ENCODE results near the gene SGCD. TPM values are rescaled to one million over a fixed set of nuclear protein-coding genes. Genes with fewer than 3 reads are reported as not detected.

SGCD gene
- total and polyA plus RNA-seq, 4 donors, result 0.79 to 20.9 (median 6.0) TPM

DNA sequence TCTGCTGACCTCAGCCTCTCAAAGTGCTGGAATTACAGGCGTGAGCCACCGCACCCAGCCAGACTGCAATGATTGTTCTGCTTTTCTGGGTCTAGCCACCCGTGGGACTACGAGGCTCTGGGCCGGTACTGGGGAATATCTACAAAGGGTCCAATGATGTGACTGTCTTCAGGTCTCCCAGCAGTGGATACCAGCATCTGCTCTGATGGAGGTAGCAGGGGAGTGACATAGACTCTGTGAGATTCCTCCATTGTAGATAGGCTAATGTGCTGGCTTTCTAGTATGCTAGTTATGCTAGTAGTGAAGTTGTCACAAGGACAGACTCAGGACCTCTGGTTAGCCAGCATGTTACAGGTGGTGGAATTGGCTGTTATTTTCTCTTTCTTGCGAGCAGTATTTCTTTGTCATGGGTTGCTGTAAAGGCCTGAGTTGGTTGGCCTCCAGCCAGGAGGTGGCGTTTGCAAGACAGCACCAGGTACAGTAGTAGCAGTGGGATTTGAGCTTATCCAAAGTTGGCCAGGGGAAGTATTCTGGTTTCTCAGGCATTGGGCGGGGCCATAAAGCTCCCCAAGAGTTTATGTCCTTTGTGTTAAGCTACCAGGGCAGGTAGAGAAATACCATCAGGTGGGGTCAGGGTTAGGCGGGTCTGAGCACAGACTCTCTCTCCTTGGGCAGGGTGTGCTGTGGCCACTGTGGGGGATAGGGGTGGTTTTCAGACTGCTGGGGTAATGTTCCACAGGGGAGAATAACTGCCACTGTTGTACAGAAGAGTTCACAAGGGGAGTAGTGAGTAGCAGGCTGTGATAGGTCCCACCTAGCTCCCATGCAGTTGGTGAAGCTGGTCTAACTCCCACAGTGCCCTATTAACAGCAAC lies 105.2 kb downstream of the SGCD start:
- ATAC-seq (ENCODE audit: insufficient read depth, low FRiP score) (no peak), DNase-seq (no peak)
- no peak overlapping the region for H3K4me3 ChIP-seq
- TF ChIP-seq, protein P1, sequence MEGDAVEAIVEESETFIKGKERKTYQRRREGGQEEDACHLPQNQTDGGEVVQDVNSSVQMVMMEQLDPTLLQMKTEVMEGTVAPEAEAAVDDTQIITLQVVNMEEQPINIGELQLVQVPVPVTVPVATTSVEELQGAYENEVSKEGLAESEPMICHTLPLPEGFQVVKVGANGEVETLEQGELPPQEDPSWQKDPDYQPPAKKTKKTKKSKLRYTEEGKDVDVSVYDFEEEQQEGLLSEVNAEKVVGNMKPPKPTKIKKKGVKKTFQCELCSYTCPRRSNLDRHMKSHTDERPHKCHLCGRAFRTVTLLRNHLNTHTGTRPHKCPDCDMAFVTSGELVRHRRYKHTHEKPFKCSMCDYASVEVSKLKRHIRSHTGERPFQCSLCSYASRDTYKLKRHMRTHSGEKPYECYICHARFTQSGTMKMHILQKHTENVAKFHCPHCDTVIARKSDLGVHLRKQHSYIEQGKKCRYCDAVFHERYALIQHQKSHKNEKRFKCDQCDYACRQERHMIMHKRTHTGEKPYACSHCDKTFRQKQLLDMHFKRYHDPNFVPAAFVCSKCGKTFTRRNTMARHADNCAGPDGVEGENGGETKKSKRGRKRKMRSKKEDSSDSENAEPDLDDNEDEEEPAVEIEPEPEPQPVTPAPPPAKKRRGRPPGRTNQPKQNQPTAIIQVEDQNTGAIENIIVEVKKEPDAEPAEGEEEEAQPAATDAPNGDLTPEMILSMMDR (IDR thresholded peaks at IDR 0.05; ENCODE audit: control extremely low read depth, extremely low read depth), result no peak
- H3K27me3 ChIP-seq (ENCODE audit: control insufficient read depth in 3 of 3, insufficient read depth in 3 of 3, low read length in 2 of 3), result no peaks in the 10 kb centered on the region
- WGBS, 2 donors, result 90 to 94% methylated on average over 9 of the region's 9 CpGs
- no peaks in the 10 kb centered on the region for H3K36me3 ChIP-seq (ENCODE audit: control insufficient read depth in 4 of 4, insufficient read depth in 4 of 4, low read length in 4 of 4)
- H3K9me3 ChIP-seq (ENCODE audit: control insufficient read depth in 4 of 4, insufficient read depth in 3 of 4, low read length in 3 of 4), result peaks cover 0 to 2% (median 0%) of the 10 kb centered on the region in 4 donors
- H3K4me1 ChIP-seq (ENCODE audit: control insufficient read depth in 5 of 5, insufficient read depth in 5 of 5, low read length in 5 of 5), result no peaks in the 10 kb centered on the region
- no peak overlapping the region for H3K27ac ChIP-seq (ENCODE audit: low read depth in 1 of 2, low read length in 1 of 2)
- H3K9ac ChIP-seq (ENCODE audit: insufficient read depth in 1 of 2, low read length in 2 of 2), result no peak overlapping the region

DNA sequence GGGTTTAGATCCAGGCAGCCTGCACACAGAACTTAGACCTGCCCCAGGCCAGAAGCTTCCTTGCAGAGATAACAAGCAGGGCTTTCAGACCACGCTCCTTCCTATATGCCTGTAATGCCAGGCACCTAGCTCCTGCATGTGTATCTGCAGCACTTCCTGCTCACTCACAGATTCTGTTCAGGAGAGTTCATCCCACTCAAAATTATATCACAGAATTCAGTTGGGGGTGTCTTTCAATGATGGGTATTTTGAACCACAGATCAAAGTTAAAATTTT lies 105.8 kb downstream of the SGCD start:
- no peaks in the 10 kb centered on the region for H3K27me3 ChIP-seq (ENCODE audit: control insufficient read depth in 3 of 3, insufficient read depth in 3 of 3, low read length in 2 of 3)
- TF ChIP-seq, protein P1 (IDR thresholded peaks at IDR 0.05; ENCODE audit: control extremely low read depth, extremely low read depth), result no peak
- H3K27ac ChIP-seq (ENCODE audit: low read depth in 1 of 2, low read length in 1 of 2), result no peak overlapping the region
- H3K36me3 ChIP-seq (ENCODE audit: control insufficient read depth in 4 of 4, insufficient read depth in 4 of 4, low read length in 4 of 4), result no peaks in the 10 kb centered on the region
- 81 to 87% methylated on average over 1 of the region's 1 CpG for WGBS, 2 donors
- peaks cover 0 to 2% (median 0%) of the 10 kb centered on the region in 4 donors for H3K9me3 ChIP-seq (ENCODE audit: control insufficient read depth in 4 of 4, insufficient read depth in 3 of 4, low read length in 3 of 4)
- H3K9ac ChIP-seq (ENCODE audit: insufficient read depth in 1 of 2, low read length in 2 of 2), result no peak overlapping the region
- H3K4me1 ChIP-seq (ENCODE audit: control insufficient read depth in 5 of 5, insufficient read depth in 5 of 5, low read length in 5 of 5), result no peaks in the 10 kb centered on the region
- no peak for DNase-seq
- ATAC-seq (ENCODE audit: insufficient read depth, low FRiP score), result no peak
- H3K4me3 ChIP-seq, result no peak overlapping the region

DNA sequence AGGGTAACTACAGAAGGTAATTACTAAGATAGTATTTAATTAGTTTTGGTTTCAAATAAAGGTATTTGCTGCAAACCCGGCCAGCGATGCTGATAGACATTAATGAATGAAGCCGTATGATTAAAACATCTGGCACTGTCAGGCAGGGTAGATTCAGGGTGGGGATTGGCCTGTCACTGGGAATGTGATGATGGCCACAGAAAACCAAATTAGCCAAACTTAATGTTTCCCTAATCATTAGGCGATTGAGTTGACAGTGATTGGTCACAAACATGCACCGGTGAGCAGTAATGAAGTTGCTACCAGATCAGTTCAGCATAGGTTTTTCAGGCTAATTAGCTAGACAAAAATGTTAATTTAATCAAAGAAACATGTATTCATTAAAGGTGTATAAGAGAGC lies 107.5 kb downstream of the SGCD start:
- no peak for ATAC-seq (ENCODE audit: insufficient read depth, low FRiP score)
- no peak for DNase-seq
- WGBS, 2 donors, result 97 to 98% methylated on average over 5 of the region's 5 CpGs
- Histone ChIP-seq H3K36me3 (ENCODE audit: control insufficient read depth in 4 of 4, insufficient read depth in 4 of 4, low read length in 4 of 4) (no peaks in the 10 kb centered on the region), H3K27me3 (ENCODE audit: control insufficient read depth in 3 of 3, insufficient read depth in 3 of 3, low read length in 2 of 3) (no peaks in the 10 kb centered on the region), H3K4me1 (ENCODE audit: control insufficient read depth in 5 of 5, insufficient read depth in 5 of 5, low read length in 5 of 5) (peaks cover 0 to 2% (median 0%) of the 10 kb centered on the region in 5 donors), H3K27ac (ENCODE audit: low read depth in 1 of 2, low read length in 1 of 2) (no peak overlapping the region), H3K9me3 (ENCODE audit: control insufficient read depth in 4 of 4, insufficient read depth in 3 of 4, low read length in 3 of 4) (no peaks in the 10 kb centered on the region), H3K9ac (ENCODE audit: insufficient read depth in 1 of 2, low read length in 2 of 2) (no peak overlapping the region), H3K4me3 (no peak overlapping the region)
- TF ChIP-seq, protein P1 (IDR thresholded peaks at IDR 0.05; ENCODE audit: control extremely low read depth, extremely low read depth), result no peak
